Ecto neural progenitor cell (in vitro differentiated cells): Measurements from ENCODE around the gene ZNF552.
"Not testable (repeated sequence)": the region's sequence is repeated elsewhere in the genome, so short reads cannot be mapped to it uniquely, and the experiment has no call there.

Source experiments
- DNase-seq: peaks from one replicate; pipeline ENCODE4 v3.0.0-alpha.2; 2018; ENCODE audit warnings: low spot score

The ZNF552 gene

GRCh38 chr19:57818378-57818777 is 3.7 kb upstream of the ZNF552 start:
- no peak for DNase-seq

DNA sequence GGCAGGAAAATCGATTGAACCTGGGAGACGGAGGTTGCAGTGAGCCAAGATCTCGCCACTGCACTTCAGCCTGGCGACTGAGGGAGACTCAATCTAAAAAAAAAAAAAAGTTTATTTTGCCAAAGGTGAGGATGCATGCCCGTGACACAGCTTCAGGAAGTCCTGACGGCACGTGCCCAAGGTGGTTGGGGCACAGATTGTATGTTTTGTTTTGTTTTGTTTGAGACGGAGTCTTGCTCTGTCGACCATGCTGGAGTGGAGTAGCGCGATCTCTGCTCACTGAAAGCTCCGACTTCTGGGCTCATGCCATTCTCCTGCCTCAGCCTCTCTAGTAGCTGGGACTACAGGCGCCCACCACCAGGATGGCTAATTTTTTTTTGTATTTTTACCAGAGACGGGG is 3.3 kb upstream of the ZNF552 start:
- DNase-seq: no peak

DNA sequence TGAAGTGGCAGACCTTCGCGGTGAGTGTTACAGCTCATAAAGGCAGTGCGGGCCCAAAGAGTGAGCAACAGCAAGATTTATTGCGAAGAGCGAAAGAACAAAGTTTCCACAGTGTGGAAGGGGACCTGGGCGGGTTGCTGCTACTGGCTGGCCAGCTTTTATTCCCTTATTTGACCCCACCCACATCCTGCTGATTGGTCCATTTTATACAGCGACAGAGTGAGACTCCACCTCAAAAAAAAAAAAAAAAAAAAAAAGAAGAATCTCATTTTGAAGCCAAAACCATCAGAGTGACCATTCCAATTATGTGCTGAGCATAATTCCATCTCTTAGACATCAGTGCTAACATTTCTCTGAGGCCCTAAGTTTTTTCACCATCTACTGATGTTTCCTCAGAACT is 1.9 kb upstream of the ZNF552 start:
- DNase-seq: no peak

DNA sequence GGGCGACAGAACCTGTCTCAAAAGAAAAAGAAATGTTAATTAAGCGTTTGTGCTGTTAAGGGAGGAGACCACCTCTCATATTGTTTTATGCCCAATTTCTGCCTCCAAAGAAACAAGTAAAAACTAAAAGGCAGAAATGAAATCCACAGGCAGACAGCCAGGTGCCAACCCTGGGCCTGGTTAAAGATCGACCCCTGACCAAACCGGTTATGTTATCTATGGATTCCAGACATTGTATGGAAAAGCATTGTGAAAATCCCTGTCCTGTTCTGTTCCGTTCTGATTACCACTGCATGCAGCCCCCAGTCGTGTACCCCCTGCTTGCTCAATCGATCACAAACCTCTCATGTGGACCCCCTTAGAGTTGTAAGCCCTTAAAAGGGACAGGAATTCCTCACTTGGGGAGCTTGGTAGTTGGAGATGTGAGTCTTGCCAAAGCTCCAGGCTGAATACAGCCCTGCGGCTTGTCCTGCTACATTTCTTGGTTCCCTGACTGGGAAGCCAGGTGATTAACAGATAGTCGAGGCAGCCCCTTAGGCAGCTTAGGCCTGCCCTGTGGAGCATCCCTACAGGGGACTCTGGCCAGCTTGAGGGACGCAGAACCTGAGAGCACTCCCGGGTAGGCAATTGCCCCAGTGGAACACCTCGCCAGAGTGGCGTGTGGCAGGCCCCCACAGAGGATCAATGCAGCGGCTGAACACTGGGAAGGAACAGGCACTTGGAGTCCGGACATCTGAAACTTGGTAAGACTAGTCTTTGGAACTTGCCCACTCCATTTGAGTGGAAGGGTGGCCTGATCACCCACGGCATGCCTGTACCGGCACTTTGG is 748 bp upstream of the ZNF552 start:
- DNase-seq: no peak

DNA sequence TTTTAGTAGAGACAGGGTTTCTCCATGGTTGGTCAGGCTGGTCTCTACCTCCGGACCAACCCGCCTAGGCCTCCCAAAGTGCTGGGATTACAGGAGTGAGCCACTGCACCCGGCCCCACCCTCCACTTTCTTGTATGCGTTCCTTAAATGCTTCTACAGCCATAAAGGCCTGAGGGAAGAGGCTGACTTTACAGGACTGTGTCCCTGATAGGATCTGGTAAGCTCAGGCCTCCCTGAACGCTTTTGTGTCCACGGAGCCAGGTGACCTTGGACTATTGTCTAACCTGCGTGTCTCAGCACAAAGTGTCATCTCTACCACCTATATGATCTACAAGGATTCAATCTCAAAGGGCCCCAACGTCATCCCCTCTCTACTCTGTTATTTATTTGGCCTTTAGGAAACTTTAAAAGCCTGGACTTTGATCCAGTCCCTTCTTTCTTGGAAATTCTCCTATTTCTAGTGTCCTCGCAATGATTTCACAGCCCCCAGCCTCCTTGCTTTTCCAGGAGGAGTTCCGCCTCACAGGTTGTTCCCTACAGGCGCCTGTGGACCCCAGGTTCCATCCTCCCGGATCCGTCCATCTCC is 701 bp downstream of the ZNF552 start:
- DNase-seq: no peak

DNA sequence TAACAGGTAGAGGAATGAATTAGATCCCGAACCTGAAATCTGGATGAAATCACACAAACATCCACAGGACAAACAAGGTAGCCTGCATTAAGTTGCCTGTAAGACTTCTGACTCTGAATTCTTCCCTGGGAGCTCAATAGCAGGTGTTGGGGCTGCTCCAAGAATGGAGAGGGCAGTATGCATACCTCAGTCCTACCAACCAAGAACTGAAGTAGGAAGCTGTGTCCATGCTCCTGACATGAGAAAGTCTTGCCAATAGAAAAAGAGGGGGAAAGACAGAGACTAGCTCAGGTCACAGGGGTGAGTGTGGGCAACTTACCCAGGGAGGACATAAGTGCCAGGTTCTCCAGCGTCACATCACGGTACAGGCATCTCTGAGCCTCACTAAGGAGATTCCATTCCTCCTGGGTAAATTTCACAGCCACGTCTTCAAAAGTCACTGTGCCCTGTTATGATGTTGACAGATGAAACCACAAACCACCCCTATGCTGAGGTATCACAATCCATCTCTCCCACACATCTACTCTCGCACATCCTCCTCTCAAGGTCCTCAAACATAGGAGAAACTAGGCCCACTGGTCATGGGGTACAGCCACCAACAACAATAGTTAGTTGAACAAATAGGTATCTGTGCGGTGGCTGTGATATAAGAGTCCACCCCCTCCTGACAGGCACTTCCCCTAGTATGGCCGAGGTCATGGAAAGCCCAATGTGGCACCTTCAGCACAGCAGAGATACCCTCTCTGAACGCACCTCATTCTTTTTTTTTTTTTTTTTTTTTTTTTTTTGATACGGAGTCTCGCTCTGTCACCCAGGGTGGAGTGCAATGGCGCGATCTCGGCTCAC is 1.5 kb downstream of the ZNF552 start:
- not testable (repeated sequence) for DNase-seq

DNA sequence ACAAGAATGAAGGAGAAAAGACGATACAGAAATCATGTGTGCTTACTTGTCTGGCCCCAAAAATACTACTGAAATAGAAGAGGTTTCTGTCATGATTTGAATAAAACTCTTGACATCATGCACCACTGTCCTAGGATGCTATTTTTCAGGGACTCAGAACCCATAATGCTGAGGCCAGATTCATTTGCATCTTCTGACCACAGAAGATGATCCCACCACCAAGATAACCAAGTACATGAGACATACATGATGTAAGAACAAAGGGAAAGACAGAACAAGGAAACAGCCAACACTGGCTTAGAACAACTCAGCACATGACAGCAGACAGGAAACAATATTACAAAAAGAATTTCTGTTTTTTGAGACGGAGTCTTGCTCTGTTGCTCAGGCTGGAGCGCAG is 2.5 kb downstream of the ZNF552 start:
- DNase-seq: no peak

GRCh38 chr19:57810410-57811295 is 4.1 kb downstream of the ZNF552 start:
- not testable (repeated sequence) for DNase-seq

DNA sequence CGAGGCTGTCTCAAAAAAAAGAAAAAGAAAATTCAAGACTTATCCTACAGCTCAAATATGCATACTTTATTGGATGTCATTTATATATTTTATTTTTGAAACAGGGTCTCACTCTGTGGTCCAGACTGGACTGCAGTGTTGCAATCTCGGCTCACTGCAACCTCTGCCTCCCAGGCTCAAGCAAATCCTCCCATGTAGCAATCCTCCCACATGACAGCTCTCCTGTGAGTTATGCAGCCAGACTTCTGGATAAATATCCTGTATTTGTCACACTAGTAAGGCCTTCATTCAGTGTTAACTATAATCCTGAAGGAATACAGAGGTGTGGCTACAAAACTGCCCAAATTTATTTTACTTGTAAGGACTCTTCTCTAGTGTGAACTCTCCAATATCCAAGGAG is 7.2 kb downstream of the ZNF552 start:
- no peak for DNase-seq

GRCh38 chr19:57803594-57804325 is 11.0 kb downstream of the ZNF552 start:
- DNase-seq: peak; percentile 86

- DNase-seq: no peak
These were observed 11.5 kb downstream of the ZNF552 start for GRCh38 chr19:57803265-57803593.

GRCh38 chr19:57802269-57802668 is 12.4 kb downstream of the ZNF552 start:
- DNase-seq: peak; percentile 47

DNA sequence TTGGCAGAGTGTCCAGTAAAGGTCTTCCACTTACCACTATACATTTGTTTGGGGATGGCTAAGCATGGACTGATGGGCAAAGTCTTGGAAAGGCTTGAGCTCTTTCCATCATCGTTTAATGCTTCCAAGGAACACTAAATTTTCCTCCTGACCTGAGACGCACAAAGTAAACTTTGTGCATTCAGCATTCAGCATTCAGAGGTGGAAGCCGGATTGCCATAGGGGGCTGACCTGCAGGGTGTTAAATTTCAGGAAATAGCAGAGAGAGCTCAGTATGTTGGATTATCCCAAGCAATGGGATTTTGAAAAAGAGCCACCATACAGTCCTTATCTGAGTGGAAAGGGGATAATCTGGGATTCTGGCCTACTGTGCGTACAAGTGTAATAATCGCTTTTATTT is 14.0 kb downstream of the ZNF552 start:
- no peak for DNase-seq

- DNase-seq: not testable (repeated sequence)
These were observed 18.1 kb downstream of the ZNF552 start for GRCh38 chr19:57796580-57796979.

DNA sequence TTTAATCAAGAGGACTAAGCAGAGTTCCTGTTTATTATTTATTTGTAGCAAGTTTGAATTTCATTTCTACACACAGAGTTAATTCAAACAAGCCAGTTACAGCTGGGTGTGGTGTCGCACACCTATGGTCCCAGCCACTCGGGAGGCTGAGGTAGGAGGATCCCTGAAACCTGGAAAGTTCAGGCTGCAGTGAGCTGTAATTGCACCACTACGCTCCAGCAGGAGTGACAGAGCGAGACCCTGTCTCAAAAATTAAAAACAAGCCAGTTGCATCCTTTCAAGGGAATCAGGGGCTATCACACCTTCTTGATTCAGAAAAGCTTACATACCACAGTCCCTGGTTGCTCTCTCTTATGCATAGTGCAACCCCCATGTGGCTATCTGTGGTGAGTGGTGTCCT is 25.4 kb downstream of the ZNF552 start:
- DNase-seq: no peak

DNA sequence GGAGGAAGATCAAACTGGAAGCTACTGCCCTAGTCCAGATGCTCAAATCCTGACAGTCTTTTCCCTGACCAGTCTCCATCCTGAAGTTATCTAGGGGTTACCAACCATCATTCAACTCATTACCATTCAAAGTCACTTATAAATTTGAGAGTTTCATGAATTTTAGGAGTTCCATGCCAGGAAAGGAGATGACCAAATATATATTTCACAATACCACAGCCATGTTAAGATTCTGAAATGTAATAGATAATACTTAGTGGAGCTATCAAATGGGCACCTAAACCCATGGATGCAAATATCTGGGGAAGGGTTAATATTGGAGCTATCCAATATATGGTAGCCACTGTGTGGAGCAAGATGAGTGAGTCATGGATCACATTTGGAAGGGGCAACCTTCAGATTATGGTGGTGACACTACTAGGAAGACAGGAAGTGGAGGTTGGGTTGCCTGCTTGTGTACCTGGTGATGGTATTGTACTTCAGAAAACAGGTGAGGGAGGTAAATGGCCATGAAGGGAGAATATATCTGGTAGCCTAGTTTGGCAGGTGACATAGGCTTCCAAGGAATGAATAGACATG is 26.5 kb downstream of the ZNF552 start:
- no peak for DNase-seq

DNA sequence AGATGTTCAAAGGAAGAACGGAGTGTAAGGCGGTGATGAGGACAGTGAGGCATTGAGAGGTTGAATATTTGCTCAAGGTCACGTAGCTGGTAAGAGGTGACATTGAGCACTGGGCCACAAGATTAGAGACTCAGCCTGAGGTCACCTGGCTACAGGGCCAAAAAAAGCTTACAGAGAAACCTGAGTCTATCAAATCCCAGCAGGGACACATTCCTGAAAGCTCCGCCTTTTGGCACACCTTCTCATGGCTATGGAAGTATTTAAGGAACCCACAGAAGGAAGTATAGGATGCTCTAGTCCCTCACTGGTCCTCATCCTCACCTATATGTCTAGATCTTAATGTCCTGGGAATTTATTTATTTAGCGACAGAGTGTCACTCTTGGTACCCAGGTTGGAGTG is 27.8 kb downstream of the ZNF552 start:
- no peak for DNase-seq

DNA sequence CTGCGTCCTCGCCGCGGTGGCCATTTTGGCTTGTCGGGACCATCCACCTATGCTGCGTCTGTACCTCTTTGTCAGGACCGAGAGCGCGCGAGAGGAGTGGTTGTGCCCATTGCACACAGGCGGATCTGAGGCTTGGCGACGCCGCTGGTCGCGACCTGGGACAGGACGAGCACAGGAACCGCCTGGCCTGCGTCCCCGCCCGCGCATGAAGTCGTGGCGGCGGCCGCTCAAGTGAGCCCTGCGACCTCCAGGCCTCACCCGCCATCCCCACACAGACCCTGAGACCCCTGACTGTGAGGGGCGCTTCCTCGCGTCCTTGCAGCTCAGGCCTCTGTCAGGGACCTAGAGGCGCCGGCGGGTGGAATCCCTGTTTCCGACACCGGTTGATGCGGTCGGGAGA is 28.4 kb downstream of the ZNF552 start:
- no peak for DNase-seq

- DNase-seq: no peak
These were observed 35.4 kb downstream of the ZNF552 start for GRCh38 chr19:57779220-57779845.

DNA sequence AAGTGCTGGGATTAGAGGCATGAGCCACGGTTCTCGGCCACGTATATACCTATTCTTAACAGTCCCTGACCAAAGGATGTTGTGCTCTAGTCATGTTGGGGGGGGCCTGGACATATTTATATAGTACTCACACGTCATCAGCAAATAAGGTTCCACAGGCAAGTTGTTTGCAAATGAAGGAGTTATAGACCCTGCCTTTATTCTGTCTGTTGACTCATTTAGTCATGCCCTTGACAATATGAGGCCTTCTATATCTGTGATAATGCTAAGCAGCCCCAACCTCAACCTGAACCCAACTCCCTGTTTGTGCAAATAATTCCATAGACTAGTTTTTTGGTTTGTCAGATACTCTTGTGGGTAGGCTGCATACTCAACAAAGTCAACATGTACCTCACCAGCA is 36.4 kb downstream of the ZNF552 start:
- no peak for DNase-seq
